Measurements from ENCODE around the gene STARD7. TPM values are rescaled to one million over a fixed set of nuclear protein-coding genes. Genes with fewer than 3 reads are reported as not detected.
A peak's percentile ranks its signal among the peaks of the same experiment; 100 is the strongest.

STARD7 gene
- total and polyA plus RNA-seq, 2 experiments from 2014 or later: 72.2 to 222 TPM

DNA sequence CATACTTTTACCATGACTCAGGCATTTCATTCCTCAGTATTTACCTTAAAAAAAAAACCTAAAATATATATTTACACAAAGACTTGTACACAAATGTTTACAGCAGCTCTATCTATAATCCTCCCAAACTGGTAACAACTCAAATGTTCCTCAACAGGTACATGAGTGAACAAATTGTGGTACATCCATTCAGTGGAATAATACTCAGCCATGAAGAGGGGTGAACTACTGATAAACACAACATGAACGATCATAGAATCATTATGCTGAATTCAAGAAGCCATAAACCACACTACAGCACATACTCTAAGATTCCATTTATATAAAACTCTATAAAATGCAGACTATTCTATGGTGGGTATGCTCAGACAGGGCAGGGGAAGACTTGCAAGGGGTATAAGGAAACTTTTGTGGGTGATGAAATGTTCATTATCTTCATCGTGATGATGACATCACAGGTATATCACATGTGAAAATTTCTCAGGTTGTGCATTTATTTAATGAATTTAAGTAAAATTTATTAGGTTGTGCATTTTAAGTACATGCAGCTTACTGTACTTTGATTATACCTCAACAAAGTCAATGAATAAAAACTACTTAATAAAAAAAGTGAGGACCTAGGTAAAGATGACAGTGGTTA lies 38.6 kb downstream of the STARD7 start (continued):
- TF ChIP-seq, protein P1, sequence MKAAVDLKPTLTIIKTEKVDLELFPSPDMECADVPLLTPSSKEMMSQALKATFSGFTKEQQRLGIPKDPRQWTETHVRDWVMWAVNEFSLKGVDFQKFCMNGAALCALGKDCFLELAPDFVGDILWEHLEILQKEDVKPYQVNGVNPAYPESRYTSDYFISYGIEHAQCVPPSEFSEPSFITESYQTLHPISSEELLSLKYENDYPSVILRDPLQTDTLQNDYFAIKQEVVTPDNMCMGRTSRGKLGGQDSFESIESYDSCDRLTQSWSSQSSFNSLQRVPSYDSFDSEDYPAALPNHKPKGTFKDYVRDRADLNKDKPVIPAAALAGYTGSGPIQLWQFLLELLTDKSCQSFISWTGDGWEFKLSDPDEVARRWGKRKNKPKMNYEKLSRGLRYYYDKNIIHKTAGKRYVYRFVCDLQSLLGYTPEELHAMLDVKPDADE (IDR thresholded peaks at IDR 0.05): no peak
- TF ChIP-seq, protein P2, sequence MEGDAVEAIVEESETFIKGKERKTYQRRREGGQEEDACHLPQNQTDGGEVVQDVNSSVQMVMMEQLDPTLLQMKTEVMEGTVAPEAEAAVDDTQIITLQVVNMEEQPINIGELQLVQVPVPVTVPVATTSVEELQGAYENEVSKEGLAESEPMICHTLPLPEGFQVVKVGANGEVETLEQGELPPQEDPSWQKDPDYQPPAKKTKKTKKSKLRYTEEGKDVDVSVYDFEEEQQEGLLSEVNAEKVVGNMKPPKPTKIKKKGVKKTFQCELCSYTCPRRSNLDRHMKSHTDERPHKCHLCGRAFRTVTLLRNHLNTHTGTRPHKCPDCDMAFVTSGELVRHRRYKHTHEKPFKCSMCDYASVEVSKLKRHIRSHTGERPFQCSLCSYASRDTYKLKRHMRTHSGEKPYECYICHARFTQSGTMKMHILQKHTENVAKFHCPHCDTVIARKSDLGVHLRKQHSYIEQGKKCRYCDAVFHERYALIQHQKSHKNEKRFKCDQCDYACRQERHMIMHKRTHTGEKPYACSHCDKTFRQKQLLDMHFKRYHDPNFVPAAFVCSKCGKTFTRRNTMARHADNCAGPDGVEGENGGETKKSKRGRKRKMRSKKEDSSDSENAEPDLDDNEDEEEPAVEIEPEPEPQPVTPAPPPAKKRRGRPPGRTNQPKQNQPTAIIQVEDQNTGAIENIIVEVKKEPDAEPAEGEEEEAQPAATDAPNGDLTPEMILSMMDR (conservative IDR thresholded peaks at IDR 0.05; ENCODE audit: low read depth in 2 of 2): no peak
- TF ChIP-seq EZH2 (IDR thresholded peaks at IDR 0.05; ENCODE audit: low read depth, unreplicated experiment) (no peak), NANOG (IDR thresholded peaks at IDR 0.05; ENCODE audit: borderline replicate concordance) (no peak), STAT1 (IDR thresholded peaks at IDR 0.05; ENCODE audit: unreplicated experiment) (no peak), CREB1 (CRISPR knock-in tag; IDR thresholded peaks at IDR 0.05; ENCODE audit: low read depth) (no peak), EZH2phosphoT487 (IDR thresholded peaks at IDR 0.05; ENCODE audit: unreplicated experiment) (no peak), JUNB (IDR thresholded peaks at IDR 0.05; ENCODE audit: unreplicated experiment) (no peak), ZNF331 (CRISPR knock-in tag; IDR thresholded peaks at IDR 0.05; ENCODE audit: low read depth) (no peak)

DNA sequence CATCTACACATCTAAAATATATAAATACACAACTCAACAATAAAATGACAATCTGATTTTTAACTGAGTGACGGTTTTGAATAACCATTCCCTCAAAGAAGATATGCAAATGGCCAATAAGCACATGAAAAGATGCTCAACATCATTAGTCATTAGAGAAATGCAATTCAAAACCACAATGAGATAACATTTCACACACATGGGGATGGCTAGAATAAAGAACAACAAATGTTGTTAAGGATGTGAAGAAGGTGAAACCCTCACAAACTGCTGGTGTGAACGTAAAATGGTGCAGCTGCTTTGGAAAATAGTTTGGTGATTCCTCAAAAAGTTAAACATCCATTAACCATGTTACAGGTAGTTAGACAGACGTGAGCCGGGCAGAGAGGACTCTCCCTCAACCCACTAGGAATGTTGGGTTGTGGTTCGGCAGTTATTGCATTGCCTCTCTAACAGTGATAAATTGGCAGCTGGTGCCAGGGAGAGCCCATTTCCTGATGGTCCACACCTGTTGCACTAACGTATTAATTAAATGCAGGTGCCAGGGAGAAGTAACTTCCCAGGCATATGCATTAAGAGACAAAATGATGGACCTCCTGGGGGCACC lies 41.1 kb downstream of the STARD7 start:
- Histone ChIP-seq H3K9me2 (ENCODE audit: insufficient read depth) (no peaks in the 10 kb centered on the region), H2AFZ (no peak overlapping the region), H3K27ac (ENCODE audit: low read depth) (no peak overlapping the region), H3K79me2 (replicated peaks; ENCODE audit: insufficient read depth) (no peaks in the 10 kb centered on the region), H3K4me1 (ENCODE audit: insufficient read depth) (no peaks in the 10 kb centered on the region), H3K27me3 (ENCODE audit: insufficient read depth) (no peaks in the 10 kb centered on the region), H4K20me1 (replicated peaks; ENCODE audit: insufficient read depth) (no peaks in the 10 kb centered on the region), H3F3A (replicated peaks; ENCODE audit: low read depth) (no peaks in the 10 kb centered on the region), H3K4me2 (no peak overlapping the region), H3K36me3 (ENCODE audit: insufficient read depth) (no peaks in the 10 kb centered on the region), H3K4me3 (no peak overlapping the region)
- Mint-ChIP-seq H3K27ac (peak overlapping the region; percentile 41; the same call in 1 of the 2 replicates), H3K9me3 (peaks cover 19% of the 10 kb centered on the region), H3K27me3 (ENCODE audit: insufficient read depth, low read depth, poor library complexity) (peaks cover 4% of the 10 kb centered on the region), H3K4me1 (peaks cover 11% of the 10 kb centered on the region), H3K36me3 (ENCODE audit: low read depth) (no peaks in the 10 kb centered on the region), H3K4me3 (no peak overlapping the region)
- DNase-seq (ENCODE audit: low spot score) (no peak), ATAC-seq (no peak)
- TF ChIP-seq, protein P3, sequence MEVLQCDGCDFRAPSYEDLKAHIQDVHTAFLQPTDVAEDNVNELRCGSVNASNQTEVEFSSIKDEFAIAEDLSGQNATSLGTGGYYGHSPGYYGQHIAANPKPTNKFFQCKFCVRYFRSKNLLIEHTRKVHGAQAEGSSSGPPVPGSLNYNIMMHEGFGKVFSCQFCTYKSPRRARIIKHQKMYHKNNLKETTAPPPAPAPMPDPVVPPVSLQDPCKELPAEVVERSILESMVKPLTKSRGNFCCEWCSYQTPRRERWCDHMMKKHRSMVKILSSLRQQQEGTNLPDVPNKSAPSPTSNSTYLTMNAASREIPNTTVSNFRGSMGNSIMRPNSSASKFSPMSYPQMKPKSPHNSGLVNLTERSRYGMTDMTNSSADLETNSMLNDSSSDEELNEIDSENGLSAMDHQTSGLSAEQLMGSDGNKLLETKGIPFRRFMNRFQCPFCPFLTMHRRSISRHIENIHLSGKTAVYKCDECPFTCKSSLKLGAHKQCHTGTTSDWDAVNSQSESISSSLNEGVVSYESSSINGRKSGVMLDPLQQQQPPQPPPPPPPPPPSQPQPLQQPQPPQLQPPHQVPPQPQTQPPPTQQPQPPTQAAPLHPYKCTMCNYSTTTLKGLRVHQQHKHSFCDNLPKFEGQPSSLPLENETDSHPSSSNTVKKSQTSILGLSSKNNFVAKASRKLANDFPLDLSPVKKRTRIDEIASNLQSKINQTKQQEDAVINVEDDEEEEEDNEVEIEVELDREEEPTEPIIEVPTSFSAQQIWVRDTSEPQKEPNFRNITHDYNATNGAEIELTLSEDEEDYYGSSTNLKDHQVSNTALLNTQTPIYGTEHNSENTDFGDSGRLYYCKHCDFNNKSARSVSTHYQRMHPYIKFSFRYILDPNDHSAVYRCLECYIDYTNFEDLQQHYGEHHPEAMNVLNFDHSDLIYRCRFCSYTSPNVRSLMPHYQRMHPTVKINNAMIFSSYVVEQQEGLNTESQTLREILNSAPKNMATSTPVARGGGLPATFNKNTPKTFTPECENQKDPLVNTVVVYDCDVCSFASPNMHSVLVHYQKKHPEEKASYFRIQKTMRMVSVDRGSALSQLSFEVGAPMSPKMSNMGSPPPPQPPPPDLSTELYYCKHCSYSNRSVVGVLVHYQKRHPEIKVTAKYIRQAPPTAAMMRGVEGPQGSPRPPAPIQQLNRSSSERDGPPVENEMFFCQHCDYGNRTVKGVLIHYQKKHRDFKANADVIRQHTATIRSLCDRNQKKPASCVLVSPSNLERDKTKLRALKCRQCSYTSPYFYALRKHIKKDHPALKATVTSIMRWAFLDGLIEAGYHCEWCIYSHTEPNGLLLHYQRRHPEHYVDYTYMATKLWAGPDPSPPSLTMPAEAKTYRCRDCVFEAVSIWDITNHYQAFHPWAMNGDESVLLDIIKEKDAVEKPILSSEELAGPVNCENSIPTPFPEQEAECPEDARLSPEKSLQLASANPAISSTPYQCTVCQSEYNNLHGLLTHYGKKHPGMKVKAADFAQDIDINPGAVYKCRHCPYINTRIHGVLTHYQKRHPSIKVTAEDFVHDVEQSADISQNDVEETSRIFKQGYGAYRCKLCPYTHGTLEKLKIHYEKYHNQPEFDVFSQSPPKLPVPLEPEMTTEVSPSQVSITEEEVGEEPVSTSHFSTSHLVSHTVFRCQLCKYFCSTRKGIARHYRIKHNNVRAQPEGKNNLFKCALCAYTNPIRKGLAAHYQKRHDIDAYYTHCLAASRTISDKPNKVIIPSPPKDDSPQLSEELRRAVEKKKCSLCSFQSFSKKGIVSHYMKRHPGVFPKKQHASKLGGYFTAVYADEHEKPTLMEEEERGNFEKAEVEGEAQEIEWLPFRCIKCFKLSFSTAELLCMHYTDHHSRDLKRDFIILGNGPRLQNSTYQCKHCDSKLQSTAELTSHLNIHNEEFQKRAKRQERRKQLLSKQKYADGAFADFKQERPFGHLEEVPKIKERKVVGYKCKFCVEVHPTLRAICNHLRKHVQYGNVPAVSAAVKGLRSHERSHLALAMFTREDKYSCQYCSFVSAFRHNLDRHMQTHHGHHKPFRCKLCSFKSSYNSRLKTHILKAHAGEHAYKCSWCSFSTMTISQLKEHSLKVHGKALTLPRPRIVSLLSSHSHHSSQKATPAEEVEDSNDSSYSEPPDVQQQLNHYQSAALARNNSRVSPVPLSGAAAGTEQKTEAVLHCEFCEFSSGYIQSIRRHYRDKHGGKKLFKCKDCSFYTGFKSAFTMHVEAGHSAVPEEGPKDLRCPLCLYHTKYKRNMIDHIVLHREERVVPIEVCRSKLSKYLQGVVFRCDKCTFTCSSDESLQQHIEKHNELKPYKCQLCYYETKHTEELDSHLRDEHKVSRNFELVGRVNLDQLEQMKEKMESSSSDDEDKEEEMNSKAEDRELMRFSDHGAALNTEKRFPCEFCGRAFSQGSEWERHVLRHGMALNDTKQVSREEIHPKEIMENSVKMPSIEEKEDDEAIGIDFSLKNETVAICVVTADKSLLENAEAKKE (CRISPR knock-in tag; IDR thresholded peaks at IDR 0.05): no peak
- TF ChIP-seq CREB1 (CRISPR knock-in tag; IDR thresholded peaks at IDR 0.05; ENCODE audit: low read depth) (no peak), EZH2phosphoT487 (IDR thresholded peaks at IDR 0.05; ENCODE audit: unreplicated experiment) (no peak), POLR2AphosphoS5 (IDR thresholded peaks at IDR 0.05; ENCODE audit: low read depth) (no peak), STAT1 (IDR thresholded peaks at IDR 0.05; ENCODE audit: unreplicated experiment) (no peak), JUNB (IDR thresholded peaks at IDR 0.05; ENCODE audit: unreplicated experiment) (no peak), ZNF114 (CRISPR knock-in tag; IDR thresholded peaks at IDR 0.05) (no peak), ZNF331 (CRISPR knock-in tag; IDR thresholded peaks at IDR 0.05; ENCODE audit: low read depth) (no peak), NANOG (IDR thresholded peaks at IDR 0.05; ENCODE audit: borderline replicate concordance) (no peak)
- TF ChIP-seq, protein P1 (IDR thresholded peaks at IDR 0.05): no peak
